SK-N-SH (cell line): ENCODE results near the gene YARS1. TPM values are rescaled to one million over a fixed set of nuclear protein-coding genes. Genes with fewer than 3 reads are reported as not detected.

Source experiments
- CTCF ChIA-PET: fragments of 300-600, 350-600 bp; formaldehyde crosslinking; extraction: SDS; loops from one replicate; lab custom pipeline; 2021; lab: Yijun Ruan, JAX
- POLR2A ChIA-PET: fragments of 350-600 bp; sonication (Branson Sonifier 250); formaldehyde crosslinking; extraction: SDS; loops from one replicate; lab custom pipeline; 2020; ENCODE audit warnings: antibody characterized with exemption, inconsistent platforms; lab: Yijun Ruan, JAX
- DNase-seq: peaks from one replicate; pipeline ENCODE4 v3.0.0; 2012
- H2AFZ ChIP-seq: fragments of 200-600 bp; sonication (generic); 2 replicates; pipeline ENCODE4 v1.8.1; 2016; ENCODE audit warnings: antibody characterized with exemption, mild to moderate bottlenecking, low read depth
- H3F3A ChIP-seq: fragments of 200-600 bp; sonication (generic); replicated peaks from 2 replicates; pipeline ENCODE3; 2016; ENCODE audit warnings: antibody characterized with exemption, mild to moderate bottlenecking; ENCODE audit not compliant: insufficient read depth
- H3K27ac ChIP-seq, 2 experiments: fragments of 200-500 bp in 1 of 2; fragments of 200-600 bp in 1 of 2; sonication (Bioruptor generic) in 1 of 2; sonication (generic), shearing (Covaris generic) in 1 of 2; 2 replicates each; pipeline versions ENCODE4 v1.5.1 to v1.6.1; 2014 to 2016; ENCODE audit warnings: low read depth in 2 of 2, inconsistent platforms in 1 of 2, low read length in 1 of 2, mild to moderate bottlenecking in 1 of 2, mixed read lengths in 1 of 2
- H3K27me3 ChIP-seq: fragments of 200-600 bp; sonication (generic), shearing (Covaris generic); 2 replicates; pipeline ENCODE4 v1.6.1; 2016; ENCODE audit warnings: mixed run types; ENCODE audit not compliant: insufficient read depth
- H3K36me3 ChIP-seq, 2 experiments: fragments of 200-500 bp in 1 of 2; fragments of 200-600 bp in 1 of 2; sonication (Bioruptor generic) in 1 of 2; sonication (generic) in 1 of 2; replicated peaks in 1 of 2; 2 replicates each; pipeline versions ENCODE3 to v1.5.1; 2014 to 2016; ENCODE audit warnings: low read length in 1 of 2, mild to moderate bottlenecking in 1 of 2; ENCODE audit not compliant: insufficient read depth in 2 of 2, control insufficient read depth in 1 of 2
- H3K4me1 ChIP-seq, 2 experiments: fragments of 200-500 bp in 1 of 2; fragments of 200-600 bp in 1 of 2; sonication (Bioruptor generic) in 1 of 2; sonication (generic), shearing (Covaris generic) in 1 of 2; 2 replicates each; pipeline versions ENCODE4 v1.5.1 to v1.6.1; 2014 to 2016; ENCODE audit warnings: low read depth in 1 of 2, low read length in 1 of 2, mixed run types in 1 of 2; ENCODE audit not compliant: insufficient read depth in 2 of 2, control insufficient read depth in 1 of 2
- H3K4me2 ChIP-seq: fragments of 200-600 bp; sonication (generic), shearing (Covaris generic); 2 replicates; pipeline ENCODE4 v1.6.1; 2017; ENCODE audit warnings: mixed run types
- H3K4me3 ChIP-seq, 2 experiments: fragments of 200-500 bp in 1 of 2; fragments of 200-600 bp in 1 of 2; sonication (Bioruptor generic) in 1 of 2; sonication (generic), shearing (Covaris generic) in 1 of 2; 2 replicates each; pipeline versions ENCODE4 v1.5.1 to v1.8.1; 2014 to 2016; ENCODE audit warnings: low read depth in 2 of 2, inconsistent platforms in 1 of 2, low read length in 1 of 2, mild to moderate bottlenecking in 1 of 2, mixed read lengths in 1 of 2, moderate library complexity in 1 of 2
- H3K79me2 ChIP-seq: fragments of 200-600 bp; sonication (generic); 2 replicates; pipeline ENCODE4 v1.8.1; 2017; ENCODE audit warnings: mild to moderate bottlenecking; ENCODE audit not compliant: insufficient read depth
- H3K9ac ChIP-seq: fragments of 200-600 bp; sonication (generic); 2 replicates; pipeline ENCODE4 v1.6.1; 2017; ENCODE audit warnings: mixed run types
- H3K9me2 ChIP-seq: fragments of 200-600 bp; sonication (generic); 2 replicates; pipeline ENCODE4 v1.6.1; 2017; ENCODE audit warnings: mixed run types
- H3K9me3 ChIP-seq: fragments of 200-600 bp; sonication (generic); 2 replicates; pipeline ENCODE4 v1.6.1; 2017; ENCODE audit warnings: mixed run types, mild to moderate bottlenecking, moderate library complexity
- H4K20me1 ChIP-seq: fragments of 200-600 bp; sonication (generic); 2 replicates; pipeline ENCODE4 v1.6.1; 2017; ENCODE audit warnings: mild to moderate bottlenecking, mixed run types; ENCODE audit not compliant: insufficient read depth
- CHD2 ChIP-seq: fragments of 150-350 bp; IDR thresholded peaks from 2 replicates; pipeline ENCODE4 v1.6.1; 2018; ENCODE audit warnings: low read length; ENCODE audit not compliant: partially characterized antibody
- ELF1 ChIP-seq: IDR thresholded peaks from 2 replicates; pipeline ENCODE4 v1.4.0; 2012
- EZH2phosphoT487 ChIP-seq: fragments of 200-600 bp; sonication (generic); IDR thresholded peaks from 2 replicates; pipeline ENCODE4 v1.6.1; 2017; ENCODE audit warnings: low read depth, mixed run types, mild to moderate bottlenecking, antibody characterized with exemption, moderate library complexity, borderline replicate concordance
- FOXJ3 ChIP-seq: sonication (generic); formaldehyde crosslinking; IDR thresholded peaks from 2 replicates; pipeline ENCODE4 v1.5.1; 2020; ENCODE audit warnings: mild to moderate bottlenecking, missing genetic modification reagents
- FOXM1 ChIP-seq: IDR thresholded peaks from 2 replicates; pipeline ENCODE4 v1.4.0; 2012; ENCODE audit warnings: low read depth, mild to moderate bottlenecking
- GABPA ChIP-seq: IDR thresholded peaks from 2 replicates; pipeline ENCODE4 v1.4.0; 2012; ENCODE audit warnings: low read depth, mild to moderate bottlenecking
- GATA2 ChIP-seq: sonication (generic); formaldehyde crosslinking; IDR thresholded peaks from 2 replicates; pipeline ENCODE4 v1.5.0; 2020; ENCODE audit warnings: mild to moderate bottlenecking, missing genetic modification reagents
- IRF3 ChIP-seq: fragments of 150-350 bp; IDR thresholded peaks from 2 replicates; pipeline ENCODE4 v1.6.1; 2016; ENCODE audit warnings: mild to moderate bottlenecking, low read depth, low read length
- MAX ChIP-seq: IDR thresholded peaks from 2 replicates; pipeline ENCODE4 v1.4.0; 2012; ENCODE audit warnings: low read depth
- MEF2A ChIP-seq: IDR thresholded peaks from 2 replicates; pipeline ENCODE4 v1.4.0; 2012; ENCODE audit warnings: low read depth, borderline replicate concordance
- NFIC ChIP-seq: IDR thresholded peaks from 2 replicates; pipeline ENCODE4 v1.4.0; 2012; ENCODE audit warnings: borderline replicate concordance
- POLR2AphosphoS5 ChIP-seq: IDR thresholded peaks from 2 replicates; pipeline ENCODE4 v1.6.1; 2012; ENCODE audit warnings: low read depth, low read length
- RCOR1 ChIP-seq: fragments of 150-350 bp; IDR thresholded peaks from 2 replicates; pipeline ENCODE4 v1.6.1; 2017; ENCODE audit warnings: antibody characterized with exemption, low read length
- RXRA ChIP-seq: IDR thresholded peaks from 2 replicates; pipeline ENCODE4 v1.4.0; 2012; ENCODE audit warnings: low read depth, mild to moderate bottlenecking, borderline replicate concordance
- TAF1 ChIP-seq: IDR thresholded peaks from 2 replicates; pipeline ENCODE4 v1.6.1; 2012; ENCODE audit warnings: low read depth, mild to moderate bottlenecking, low read length, moderate library complexity, borderline replicate concordance
- TCF12 ChIP-seq: IDR thresholded peaks from 2 replicates; pipeline ENCODE4 v1.4.0; 2012
- TEAD4 ChIP-seq: IDR thresholded peaks from 2 replicates; pipeline ENCODE4 v1.4.0; 2012; ENCODE audit warnings: mild to moderate bottlenecking, borderline replicate concordance; ENCODE audit not compliant: insufficient read depth
- USF1 ChIP-seq: IDR thresholded peaks from 2 replicates; pipeline ENCODE4 v1.4.0; 2012; ENCODE audit warnings: low read depth, borderline replicate concordance
- USF2 ChIP-seq: fragments of 150-350 bp; IDR thresholded peaks from 2 replicates; pipeline ENCODE4 v1.6.1; 2017; ENCODE audit warnings: antibody characterized with exemption, low read length, low read depth, borderline replicate concordance
- YY1 ChIP-seq: IDR thresholded peaks from 2 replicates; pipeline ENCODE4 v1.4.0; 2012; ENCODE audit warnings: low read depth, mild to moderate bottlenecking
- ZBTB33 ChIP-seq: IDR thresholded peaks from 2 replicates; pipeline ENCODE4 v1.4.0; 2012; ENCODE audit warnings: low read depth, borderline replicate concordance
- WGBS: methylation state at CpG from one replicate; pipeline ENCODE4 v1.1.6; 2017; ENCODE audit warnings: low lambda C conversion rate; 5-methylcytosine and 5-hydroxymethylcytosine counted together
- polyA plus RNA-seq, 3 experiments: library from polyadenylated mRNA; depleted of rRNA; stranded (reverse); fragments of >200 nt; gene quantifications; 2 replicates each; pipeline ENCODE4 v1.2.3, GENCODE V29; 2012

Gene YARS1
- polyA plus RNA-seq, 1 of the 3 experiments (the other 2 are of a cell fraction), result 46.3 TPM

GRCh38 chr1:32848354-32849063 is 31.4 kb upstream of the YARS1 start (continued):
- TF ChIP-seq TAF1 (no peak), IRF3 (no peak), CHD2 (no peak), ELF1 (no peak), YY1 (no peak), EZH2phosphoT487 (no peak)

GRCh38 chr1:32831878-32832277 is 14.7 kb upstream of the YARS1 start:
- no peak overlapping the region for H2AFZ ChIP-seq
- ChIA-PET CTCF (interaction anchor here (0.8 to 1.4 kb wide), 3 partner anchors 9 to 120 kb away, joined by 3 to 4 read pairs (median 3); no protein-coding TSS in a partner anchor), POLR2A (interaction anchor here (0.8 kb wide), 1 partner anchor 246 kb away, joined by 5 read pairs; no protein-coding TSS in a partner anchor)
- H3F3A ChIP-seq, result peaks cover 5% of the 10 kb centered on the region
- no peaks in the 10 kb centered on the region for H3K27me3 ChIP-seq
- H3K27ac ChIP-seq, result no peak overlapping the region
- H3K9ac ChIP-seq, result no peak overlapping the region
- TF ChIP-seq NFIC (no peak), MAX (no peak), FOXM1 (no peak), FOXJ3 (no peak), GABPA (no peak), RXRA (no peak), TEAD4 (no peak), RCOR1 (no peak), USF1 (no peak), GATA2 (CRISPR knock-in tag) (no peak), MEF2A (no peak), USF2 (no peak), TCF12 (no peak), YY1 (no peak), ZBTB33 (no peak), POLR2AphosphoS5 (no peak)
- 95% methylated on average over 1 of the region's 1 CpG for WGBS
- H3K4me1 ChIP-seq, result no peaks in the 10 kb centered on the region
- peaks cover 64 to 94% of the 10 kb centered on the region in 2 experiments for H3K36me3 ChIP-seq
- no peaks in the 10 kb centered on the region for H3K9me3 ChIP-seq
- H4K20me1 ChIP-seq, result no peaks in the 10 kb centered on the region
- no peak overlapping the region for H3K4me2 ChIP-seq
- no peak for DNase-seq
- no peak overlapping the region for H3K4me3 ChIP-seq
- H3K9me2 ChIP-seq, result no peaks in the 10 kb centered on the region
- no peaks in the 10 kb centered on the region for H3K79me2 ChIP-seq
